Subcutaneous adipose tissue (tissue), 4 donors: ENCODE data around the gene HDAC8. TPM values are rescaled to one million over a fixed set of nuclear protein-coding genes. Genes with fewer than 3 reads are reported as not detected.

ENCODE experiments used
- total RNA-seq, 4 donors: library from RNA; depleted of rRNA; stranded (reverse); fragments of >200 nt; gene quantifications; one replicate each; pipeline ENCODE4 v1.1.0, GENCODE V29; 2016
- TF ChIP-seq, protein P1 (sequence below): fragments of 450-650 bp; IDR thresholded peaks from one replicate; pipeline ENCODE4 v1.5.1; 2016; ENCODE audit warnings: low read depth, mild to moderate bottlenecking, control low read depth, antibody characterized with exemption, moderate library complexity

Gene HDAC8
- total RNA-seq, 4 donors from 2014 or later = 26.2 to 34.0 (median 31.5) TPM

DNA sequence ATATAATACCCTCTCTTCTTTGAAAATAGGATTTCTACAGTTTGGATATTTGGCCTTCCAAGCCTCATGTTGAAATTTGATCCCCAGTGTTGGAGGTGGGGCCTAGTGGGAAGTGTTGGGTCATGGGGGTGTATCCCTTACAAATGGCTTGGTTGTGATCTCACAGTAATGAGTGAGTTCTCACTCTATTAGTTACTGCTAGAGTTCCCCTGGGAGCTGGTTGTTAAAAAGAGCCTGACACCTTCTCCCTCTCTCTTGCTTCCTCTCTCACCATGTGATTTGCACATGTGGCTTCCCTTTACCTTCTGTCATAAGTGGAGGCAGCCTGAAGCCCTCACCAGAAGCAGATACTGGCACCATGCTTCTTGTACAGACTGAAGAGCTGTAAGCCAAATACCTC, 73.9 kb downstream of the HDAC8 start:
- TF ChIP-seq, protein P1, sequence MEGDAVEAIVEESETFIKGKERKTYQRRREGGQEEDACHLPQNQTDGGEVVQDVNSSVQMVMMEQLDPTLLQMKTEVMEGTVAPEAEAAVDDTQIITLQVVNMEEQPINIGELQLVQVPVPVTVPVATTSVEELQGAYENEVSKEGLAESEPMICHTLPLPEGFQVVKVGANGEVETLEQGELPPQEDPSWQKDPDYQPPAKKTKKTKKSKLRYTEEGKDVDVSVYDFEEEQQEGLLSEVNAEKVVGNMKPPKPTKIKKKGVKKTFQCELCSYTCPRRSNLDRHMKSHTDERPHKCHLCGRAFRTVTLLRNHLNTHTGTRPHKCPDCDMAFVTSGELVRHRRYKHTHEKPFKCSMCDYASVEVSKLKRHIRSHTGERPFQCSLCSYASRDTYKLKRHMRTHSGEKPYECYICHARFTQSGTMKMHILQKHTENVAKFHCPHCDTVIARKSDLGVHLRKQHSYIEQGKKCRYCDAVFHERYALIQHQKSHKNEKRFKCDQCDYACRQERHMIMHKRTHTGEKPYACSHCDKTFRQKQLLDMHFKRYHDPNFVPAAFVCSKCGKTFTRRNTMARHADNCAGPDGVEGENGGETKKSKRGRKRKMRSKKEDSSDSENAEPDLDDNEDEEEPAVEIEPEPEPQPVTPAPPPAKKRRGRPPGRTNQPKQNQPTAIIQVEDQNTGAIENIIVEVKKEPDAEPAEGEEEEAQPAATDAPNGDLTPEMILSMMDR = no peak

DNA sequence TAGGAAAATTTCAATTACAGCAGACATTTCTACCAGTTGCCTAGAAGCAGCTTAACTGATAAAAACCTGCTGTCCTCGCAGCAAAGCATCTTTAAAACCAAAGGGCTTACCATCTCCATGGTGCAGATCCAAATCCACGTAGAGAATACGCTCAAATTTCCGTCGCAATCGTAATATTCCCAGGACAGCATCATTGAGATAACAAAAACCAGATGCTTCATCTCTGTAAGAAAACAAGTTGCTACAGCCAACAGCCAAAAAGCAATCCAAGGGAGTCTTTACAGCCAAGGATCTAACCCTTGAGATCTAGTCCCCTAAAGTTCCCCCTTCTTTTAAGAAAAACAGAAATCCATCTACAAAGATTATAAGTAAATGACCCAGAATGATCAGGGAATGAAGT, 77.6 kb downstream of the HDAC8 start:
- TF ChIP-seq, protein P1 = no peak

DNA sequence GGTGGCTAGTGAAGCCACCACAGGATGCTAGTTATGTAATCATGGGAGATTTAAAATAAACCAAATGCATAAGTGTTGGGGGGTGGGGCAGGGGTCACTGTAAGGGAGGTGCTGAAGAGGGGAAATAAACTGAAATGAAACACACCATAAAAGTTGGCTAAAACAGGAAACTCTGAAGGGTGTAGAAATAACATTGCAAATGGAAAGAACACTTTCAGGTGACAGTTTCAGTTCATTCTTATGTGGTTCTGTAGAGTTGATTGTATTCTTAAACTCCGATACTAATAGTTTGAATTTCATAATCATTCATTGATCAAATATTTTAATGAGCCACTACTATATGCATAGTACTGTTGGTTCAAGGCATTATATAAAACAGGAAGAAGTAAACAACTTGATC, 80.1 kb downstream of the HDAC8 start:
- TF ChIP-seq, protein P1 = no peak

DNA sequence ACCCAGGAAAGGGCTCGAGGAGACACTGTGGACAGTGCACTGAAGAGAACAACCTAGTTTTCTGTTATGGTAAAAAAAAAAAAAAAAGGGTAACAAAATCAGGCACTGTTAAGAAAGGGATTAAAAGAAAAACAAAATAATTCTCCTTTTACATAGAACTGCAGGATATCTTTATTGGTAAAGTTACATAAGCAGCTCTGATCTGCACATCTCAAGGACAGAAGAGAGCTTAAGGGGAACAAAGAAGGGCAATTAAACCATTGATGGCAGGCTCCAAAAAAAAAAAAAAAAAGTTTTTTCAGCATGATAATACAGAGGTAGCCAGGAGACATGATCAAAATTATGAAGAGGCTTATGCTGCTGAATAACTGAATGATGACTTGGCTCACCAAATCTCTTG, 85.0 kb downstream of the HDAC8 start:
- TF ChIP-seq, protein P1 = no peak

DNA sequence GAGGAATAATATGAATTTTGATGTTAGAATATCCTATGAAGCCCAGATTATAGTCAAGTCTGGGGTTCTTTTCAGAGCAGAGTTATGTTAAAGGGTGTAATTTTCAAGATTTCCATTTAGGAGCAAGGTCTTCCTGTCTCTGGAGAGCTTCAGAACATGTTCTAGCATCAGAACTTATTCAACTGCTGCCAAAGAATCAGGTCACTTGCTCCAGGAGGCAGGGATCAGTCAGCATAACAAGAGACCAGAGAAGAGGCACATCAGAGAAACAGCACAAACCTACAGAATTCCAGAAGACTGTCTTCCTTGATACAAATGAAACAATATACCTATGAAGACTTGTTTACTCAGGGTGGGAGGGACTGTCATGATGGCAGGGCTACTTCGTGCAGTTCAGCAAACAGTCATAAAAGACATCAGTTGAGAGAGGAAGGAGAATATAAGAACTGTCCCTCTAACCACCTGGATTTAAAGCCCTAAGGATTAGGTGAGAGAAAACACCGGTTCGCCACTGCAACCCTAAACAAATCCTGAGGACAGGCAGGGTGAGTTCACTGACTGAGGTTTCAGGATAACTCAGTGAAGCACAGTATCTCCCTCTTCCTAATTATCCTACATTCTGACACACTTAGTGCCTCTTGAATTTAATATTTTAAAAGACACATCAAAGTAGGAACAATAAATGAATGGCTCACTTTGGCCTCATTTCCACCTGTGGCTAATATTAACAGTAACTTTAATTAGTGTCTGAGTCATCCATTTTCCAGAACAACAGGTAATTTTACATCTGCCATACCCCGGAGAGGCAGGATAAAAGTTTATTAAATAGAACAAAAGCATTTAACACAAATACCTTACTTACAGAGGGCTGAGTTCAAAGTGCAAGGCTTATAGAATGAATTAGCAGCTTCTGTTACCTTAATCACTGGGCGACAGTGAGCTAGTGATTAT, 93.0 kb downstream of the HDAC8 start:
- TF ChIP-seq, protein P1 = no peak

DNA sequence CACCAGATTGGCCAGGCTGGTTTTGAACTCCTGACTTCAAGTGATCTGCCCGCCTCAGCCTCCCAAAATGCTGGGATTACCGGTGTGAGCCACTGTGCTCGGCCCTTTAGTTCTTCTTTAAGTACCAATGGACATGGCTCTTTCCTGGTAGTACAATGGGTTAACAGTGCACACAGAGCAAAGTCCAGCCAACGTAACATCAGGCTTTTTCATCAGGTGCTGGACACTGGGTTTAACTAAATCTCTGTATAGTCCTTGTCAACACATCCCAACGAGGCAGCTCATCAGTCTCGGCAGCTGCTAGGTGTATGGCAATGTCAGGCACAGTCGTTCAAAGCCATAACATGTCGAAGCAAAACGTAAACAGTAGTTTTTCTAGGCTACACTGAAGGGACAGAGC, 93.8 kb downstream of the HDAC8 start:
- TF ChIP-seq, protein P1 = no peak

DNA sequence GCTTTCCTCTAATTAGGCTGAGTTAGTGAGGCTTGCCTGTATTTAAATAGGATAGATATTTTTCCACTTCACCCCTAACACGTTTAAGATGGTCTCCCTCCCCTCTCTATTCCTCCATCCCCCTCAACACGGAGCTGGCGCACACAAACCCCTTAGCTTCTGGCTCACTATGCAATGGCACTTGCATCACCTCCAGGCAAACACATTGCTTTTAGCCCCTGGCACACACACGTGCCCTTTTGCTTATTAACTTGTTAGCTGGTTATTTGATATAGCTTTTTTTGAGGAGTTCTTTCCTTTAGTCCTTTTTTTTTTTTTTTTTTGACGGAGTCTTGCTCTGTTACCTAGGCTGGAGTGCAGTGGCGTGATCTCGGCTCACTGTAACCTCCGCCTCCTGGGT, 94.3 kb downstream of the HDAC8 start:
- TF ChIP-seq, protein P1 = no peak
